ENCODE data around the gene KCNQ4.

Gene KCNQ4

GRCh38 chr1:40823345-40823744 is 39.8 kb downstream of the KCNQ4 start:
- DNase-seq: no peak

DNA sequence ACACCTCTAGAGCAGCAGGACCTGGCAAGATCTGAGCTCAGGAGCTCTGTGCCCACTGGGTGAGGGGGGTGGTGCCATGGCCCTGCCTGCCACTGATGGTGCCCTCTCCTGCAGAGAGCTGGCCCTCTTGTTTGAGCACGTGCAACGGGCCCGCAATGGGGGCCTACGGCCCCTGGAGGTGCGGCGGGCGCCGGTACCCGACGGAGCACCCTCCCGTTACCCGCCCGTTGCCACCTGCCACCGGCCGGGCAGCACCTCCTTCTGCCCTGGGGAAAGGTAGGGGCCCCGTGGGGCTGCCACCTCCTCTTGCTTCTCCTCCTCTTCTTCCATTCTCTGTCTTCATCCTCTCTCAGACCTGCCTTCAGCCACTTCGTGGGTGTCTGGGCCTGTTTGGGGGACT is 40.4 kb downstream of the KCNQ4 start:
- no peak for DNase-seq

- no peak for DNase-seq
Observed at GRCh38 chr1:40824591-40825434, 41.2 kb downstream of the KCNQ4 start.

- DNase-seq: no peak
Observed at GRCh38 chr1:40825435-40825788, 41.8 kb downstream of the KCNQ4 start.

DNA sequence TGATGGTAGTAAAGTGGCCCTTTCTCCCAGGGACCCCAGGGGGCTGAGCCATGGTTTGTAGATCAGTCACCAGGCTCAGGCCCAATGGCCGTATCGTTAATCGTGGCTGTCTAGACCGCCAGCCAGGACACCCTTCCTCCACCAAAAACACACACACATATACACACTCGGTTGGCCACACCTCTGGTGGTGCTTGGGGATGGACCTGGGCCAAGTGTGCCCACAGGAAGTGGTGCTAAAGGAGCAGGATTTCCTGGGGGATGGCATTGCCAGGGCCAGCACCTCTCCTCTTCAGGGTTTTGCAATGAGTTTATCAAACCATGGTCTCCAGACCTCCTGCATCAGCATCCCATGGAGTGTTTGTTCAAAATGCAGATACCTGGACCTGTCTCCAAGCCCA is 42.4 kb downstream of the KCNQ4 start:
- no peak for DNase-seq

- no peak for DNase-seq
Observed at GRCh38 chr1:40829631-40830245, 46.2 kb downstream of the KCNQ4 start.

GRCh38 chr1:40830419-40830943 is 46.9 kb downstream of the KCNQ4 start:
- DNase-seq: no peak

- no peak for DNase-seq
Observed at GRCh38 chr1:40831001-40831732, 47.6 kb downstream of the KCNQ4 start.

GRCh38 chr1:40833979-40834378 is 50.4 kb downstream of the KCNQ4 start:
- no peak for DNase-seq

GRCh38 chr1:40834968-40835545 is 51.5 kb downstream of the KCNQ4 start:
- DNase-seq: no peak

DNA sequence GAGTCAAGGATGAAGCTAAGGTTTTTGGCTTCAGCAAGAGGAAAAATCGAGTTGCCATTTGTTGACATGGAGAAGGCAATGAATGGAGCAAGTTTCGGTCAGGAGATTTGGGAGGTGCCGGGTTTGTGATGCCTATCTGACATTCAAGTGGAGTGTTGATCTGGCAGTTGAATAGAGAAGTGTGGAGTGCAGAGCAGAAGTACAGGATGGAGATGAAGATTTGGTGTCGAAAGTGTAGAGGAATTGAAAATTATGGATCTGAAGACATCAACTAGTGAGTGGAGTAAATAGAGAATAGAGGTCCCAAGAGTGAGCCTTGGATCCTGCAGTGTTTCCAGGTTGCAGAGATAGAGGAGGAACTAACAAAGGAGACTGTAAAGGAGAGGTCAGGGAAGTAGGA is 52.7 kb downstream of the KCNQ4 start:
- DNase-seq: no peak

DNA sequence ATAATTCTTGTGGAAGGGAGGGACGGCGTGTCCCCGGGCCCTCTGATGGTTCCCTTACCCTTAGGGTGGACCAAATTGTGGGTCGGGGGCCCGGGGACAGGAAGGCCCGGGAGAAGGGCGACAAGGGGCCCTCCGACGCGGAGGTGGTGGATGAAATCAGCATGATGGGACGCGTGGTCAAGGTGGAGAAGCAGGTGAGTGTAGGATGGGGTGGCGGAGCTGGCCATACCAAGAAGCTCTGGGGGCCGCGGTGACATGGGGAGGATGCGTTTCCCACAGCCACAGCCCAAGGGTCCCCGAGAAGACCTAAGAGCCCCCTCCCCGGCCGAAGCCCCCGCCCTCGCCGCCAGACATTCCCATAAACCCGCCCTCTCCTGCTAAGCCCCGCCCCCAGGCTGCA is 54.0 kb downstream of the KCNQ4 start:
- DNase-seq: no peak

DNA sequence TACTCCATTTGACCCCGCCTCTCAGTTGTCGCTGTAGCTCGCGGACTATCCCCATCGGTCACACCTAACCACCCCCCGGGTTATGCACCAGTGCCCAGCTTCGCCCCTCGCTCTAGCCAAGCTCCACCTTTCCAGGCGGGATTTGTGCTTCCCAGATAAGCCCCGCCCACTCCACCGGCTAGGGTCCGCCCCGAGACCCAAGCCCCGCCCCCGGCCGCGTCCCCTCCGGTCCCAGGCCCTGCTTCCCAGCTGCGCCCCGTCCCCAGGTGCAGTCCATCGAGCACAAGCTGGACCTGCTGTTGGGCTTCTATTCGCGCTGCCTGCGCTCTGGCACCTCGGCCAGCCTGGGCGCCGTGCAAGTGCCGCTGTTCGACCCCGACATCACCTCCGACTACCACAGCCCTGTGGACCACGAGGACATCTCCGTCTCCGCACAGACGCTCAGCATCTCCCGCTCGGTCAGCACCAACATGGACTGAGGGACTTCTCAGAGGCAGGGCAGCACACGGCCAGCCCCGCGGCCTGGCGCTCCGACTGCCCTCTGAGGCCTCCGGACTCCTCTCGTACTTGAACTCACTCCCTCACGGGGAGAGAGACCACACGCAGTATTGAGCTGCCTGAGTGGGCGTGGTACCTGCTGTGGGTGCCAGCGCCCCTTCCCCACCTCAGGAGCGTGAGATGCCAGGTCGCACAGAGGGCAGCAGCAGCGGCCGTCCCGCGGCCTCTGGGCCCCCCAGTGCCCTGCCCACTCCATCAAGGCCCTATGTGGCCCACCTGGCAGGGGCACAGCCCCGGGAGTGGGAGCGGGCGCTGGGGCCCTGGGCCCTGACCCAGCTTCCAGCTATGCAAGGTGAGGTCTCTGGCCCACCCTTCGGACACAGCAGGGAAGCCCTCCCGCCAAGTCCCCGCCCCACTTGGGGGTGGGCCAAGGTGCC is 54.7 kb downstream of the KCNQ4 start:
- no peak for DNase-seq

DNA sequence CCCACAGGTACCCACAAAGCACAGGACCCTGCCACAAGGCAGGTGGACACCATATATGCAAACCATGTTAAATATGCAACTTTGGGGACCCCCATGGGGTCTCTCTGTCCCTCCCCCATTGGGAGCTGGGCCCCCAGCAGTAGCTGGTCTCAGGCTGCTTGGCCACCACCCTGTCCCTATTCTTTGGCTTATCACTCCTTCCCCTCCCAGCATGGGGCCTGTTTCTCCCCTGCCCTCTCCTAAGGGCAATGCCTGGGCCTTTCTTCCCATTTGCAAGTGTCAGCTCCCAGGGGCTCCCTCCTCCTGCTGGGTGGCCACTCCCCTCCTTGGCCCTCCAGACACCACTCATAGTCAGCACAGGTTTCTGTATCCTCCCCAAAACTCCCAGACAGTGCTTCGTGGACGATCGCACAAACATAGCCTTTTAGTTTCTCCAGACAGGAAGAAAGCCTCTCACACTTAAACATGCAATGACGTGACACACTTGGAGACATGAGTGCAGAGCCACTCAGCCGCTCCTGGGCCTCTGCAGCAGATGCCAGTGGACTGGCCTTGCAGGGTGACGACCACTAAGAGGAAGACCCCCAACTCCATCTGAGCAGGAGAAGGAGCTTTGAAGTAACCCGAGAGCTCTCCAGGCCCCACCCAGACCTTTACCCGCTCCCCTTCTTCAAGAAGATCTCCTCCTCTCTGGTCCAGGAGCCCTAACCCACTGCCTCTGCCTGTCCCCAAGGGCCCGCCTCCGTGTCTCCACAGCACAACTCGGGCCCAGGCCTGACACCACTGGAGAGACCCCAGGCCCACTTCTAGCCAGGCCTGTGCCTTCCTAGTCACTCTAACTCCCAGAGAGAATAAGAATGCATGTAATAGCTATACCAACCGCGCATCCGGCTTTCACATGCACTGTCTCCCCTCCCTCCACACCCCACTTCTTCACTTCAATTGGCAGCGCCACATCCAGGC is 55.7 kb downstream of the KCNQ4 start:
- DNase-seq: no peak

GRCh38 chr1:40839943-40840335 is 56.4 kb downstream of the KCNQ4 start:
- no peak for DNase-seq

DNA sequence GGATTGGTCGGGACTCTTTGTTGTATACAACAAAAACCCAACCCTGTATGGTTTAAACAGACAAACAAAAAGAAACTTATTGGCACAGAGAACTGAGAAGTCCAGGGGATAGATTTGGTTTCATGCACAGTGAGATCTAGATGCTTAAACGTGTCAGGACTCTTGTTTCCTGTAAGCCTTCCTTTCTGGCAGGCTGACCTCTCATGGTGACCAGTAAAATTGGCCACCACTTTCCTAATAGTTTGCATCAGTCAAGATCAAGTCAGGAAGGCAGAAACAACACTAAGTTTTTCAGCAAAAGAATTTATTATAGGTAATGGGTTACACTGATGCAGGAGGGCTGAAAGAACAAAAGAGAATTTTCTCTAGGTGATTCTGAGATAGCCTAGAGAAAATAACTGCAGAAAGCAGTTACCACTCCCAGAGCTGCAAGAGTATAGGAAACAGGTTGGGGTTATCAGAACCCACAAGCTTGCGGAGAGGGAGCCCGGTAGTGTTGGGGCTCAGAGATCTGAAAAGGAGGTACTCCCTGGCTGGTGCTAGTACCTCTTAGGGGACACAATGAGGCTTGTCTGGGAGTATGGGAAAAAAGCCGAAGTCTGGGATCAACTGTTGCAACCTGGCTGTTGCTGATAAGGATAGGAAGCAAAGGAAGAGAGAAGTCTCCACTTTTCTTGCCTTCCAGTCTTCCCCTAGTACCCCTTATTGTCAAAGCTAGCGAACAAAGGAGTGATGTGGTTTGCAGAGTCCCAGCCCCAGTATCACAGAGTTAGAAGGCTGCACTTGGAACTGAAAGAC is 57.1 kb downstream of the KCNQ4 start:
- no peak for DNase-seq

DNA sequence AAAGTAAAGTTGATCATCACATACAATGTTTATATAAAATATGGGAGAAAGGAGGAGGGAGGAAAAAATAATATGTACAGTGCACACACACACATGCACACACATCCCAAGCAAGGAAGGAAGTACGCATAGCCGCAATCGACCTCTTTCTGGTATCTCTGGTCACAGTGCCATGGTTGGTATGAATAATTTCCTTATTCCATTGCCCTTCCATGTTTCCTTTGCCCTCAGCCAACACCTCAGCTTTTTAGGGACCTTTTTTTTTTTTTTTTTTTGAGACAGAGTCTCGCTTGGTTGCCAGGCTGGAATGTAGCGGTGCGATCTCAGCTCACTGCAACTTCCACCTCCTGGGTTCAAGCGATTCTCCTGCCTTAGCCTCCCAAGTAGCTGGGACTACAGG is 58.0 kb downstream of the KCNQ4 start:
- no peak for DNase-seq

DNA sequence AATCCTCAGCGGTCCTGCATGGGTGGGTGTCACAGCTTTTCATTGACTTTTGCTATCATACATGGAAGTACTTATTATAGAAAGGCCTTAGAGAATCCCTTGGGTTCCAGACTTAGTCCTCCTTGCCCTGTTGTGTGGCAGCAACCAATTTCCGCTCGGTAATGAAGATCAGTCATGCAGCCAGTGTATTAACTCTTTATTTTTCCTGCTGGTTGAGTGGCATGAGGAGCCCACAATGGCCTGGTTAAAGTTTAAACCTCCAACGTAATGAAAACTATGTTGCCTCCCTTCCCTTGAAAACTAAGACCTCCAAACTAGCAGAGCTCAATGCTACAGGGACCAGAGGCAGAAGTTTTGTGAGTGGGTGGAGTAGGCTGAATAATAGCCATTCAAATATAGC is 58.6 kb downstream of the KCNQ4 start:
- DNase-seq: no peak

DNA sequence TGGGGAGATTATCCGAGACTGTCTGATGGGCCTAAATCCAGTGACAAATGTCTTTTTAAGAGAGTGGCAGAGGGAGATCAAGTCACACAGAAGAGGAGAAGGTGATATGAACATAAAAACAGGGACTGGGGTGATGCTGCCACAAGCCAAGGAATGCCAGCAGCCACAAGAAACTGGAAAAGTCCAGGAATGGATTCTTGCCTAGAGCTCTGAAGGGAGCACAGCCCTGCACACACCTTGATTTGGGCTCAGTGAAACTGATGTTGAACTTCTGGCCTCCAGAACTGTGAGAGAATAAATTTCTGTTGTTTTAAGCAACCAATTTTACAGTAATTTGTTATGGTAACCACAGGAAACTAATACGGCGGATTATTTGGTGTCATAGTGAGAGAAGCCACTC is 59.1 kb downstream of the KCNQ4 start:
- DNase-seq: no peak

DNA sequence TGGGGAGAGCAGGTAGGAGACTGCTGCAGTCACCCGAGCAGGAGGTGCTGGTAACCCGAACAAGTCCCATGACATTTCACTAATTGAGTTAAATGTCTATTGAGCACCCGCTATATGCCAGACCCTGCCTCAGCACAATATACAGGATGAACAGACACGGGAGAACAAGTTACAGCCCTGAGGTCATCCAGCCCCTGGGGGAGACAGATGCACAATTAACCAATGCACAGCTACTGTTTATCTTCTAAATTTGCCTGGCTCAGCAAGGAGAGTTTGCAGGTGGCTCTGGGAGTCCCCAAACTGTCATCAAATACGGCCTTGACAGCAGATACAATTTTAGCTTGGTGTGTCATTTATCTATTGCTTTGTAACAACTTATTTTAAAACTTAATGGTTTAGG is 60.5 kb downstream of the KCNQ4 start:
- DNase-seq: no peak
